RWPE2 (cell line): Measurements from ENCODE around the gene CNGA3.

Experiments
- ATAC-seq: fragments of 200-7000 bp; cut with Tn5 transposase; 3 replicates; pipeline ENCODE4 v1.9.1; 2021; ENCODE audit warnings: low read depth
- DNase-seq: peaks from one replicate; pipeline ENCODE4 v3.0.0-alpha.2; 2020; ENCODE audit warnings: low spot score
- H3K27ac ChIP-seq: fragments of 450-650 bp; 2 replicates; pipeline ENCODE4 v1.5.1; 2017; ENCODE audit warnings: mild to moderate bottlenecking; ENCODE audit not compliant: poor library complexity, severe bottlenecking
- H3K27me3 ChIP-seq: fragments of 250-450 bp; sonication (Bioruptor Pico); 2 replicates; pipeline ENCODE4 v1.5.1; 2021; ENCODE audit warnings: mild to moderate bottlenecking, moderate library complexity; ENCODE audit not compliant: insufficient read depth, poor library complexity, severe bottlenecking
- H3K36me3 ChIP-seq: fragments of 250-450 bp; sonication (Bioruptor Pico); 2 replicates; pipeline ENCODE4 v1.5.1; 2020; ENCODE audit warnings: low read depth, mild to moderate bottlenecking, moderate library complexity
- H3K4me1 ChIP-seq: fragments of 250-450 bp; sonication (Bioruptor Pico); 2 replicates; pipeline ENCODE4 v1.5.1; 2021; ENCODE audit warnings: mild to moderate bottlenecking, moderate library complexity; ENCODE audit not compliant: insufficient read depth, poor library complexity, severe bottlenecking
- H3K4me3 ChIP-seq: fragments of 250-450 bp; sonication (Bioruptor Pico); 2 replicates; pipeline ENCODE4 v1.5.1; 2021; ENCODE audit warnings: mild to moderate bottlenecking, moderate library complexity; ENCODE audit not compliant: severe bottlenecking
- H3K9me3 ChIP-seq: fragments of 250-450 bp; sonication (Bioruptor Pico); 2 replicates; pipeline ENCODE4 v1.5.1; 2021; ENCODE audit warnings: mild to moderate bottlenecking, moderate library complexity; ENCODE audit not compliant: severe bottlenecking
- TF ChIP-seq, protein P1 (sequence below): fragments of 450-650 bp; IDR thresholded peaks from one replicate; pipeline ENCODE4 v1.5.1; 2017; ENCODE audit warnings: mild to moderate bottlenecking, moderate library complexity; ENCODE audit not compliant: poor library complexity, severe bottlenecking

Gene CNGA3

DNA sequence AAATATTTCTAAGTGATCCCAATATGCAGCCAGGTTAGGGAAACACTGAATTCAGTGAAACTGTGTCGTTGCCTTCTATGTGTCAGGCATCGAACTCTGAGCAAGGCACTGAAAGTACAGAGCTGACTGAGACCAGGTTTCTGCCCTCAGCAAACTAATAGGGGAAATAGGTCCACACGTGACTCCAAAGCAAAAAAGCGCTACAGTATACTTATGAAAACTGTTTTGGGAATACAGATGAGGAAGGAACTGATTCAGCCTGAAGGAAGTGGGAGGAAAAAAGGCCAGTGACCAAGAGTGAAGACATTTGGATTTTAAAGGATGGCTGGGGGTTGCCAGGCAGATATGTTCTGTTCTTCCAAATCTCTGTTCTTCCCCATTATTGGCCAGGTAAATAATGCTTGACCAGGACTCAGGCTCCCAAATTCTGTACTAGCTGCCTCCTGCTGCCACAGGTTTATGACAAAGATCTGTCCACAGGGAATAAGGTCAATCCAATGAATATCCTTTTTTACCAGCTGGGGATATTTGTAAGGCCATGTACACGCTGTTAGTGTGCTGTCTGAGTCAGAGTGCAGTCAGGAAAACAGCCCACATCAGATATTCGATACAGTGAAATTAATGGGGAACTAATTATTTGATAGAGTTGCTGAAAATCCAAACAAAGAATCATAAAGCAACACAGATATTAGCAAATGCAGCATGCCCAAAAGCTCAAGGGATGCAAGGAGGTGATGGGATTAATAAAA lies 73.9 kb downstream of the CNGA3 start:
- H3K36me3 ChIP-seq = no peaks in the 10 kb centered on the region
- H3K27ac ChIP-seq = no peak overlapping the region
- no peaks in the 10 kb centered on the region for H3K27me3 ChIP-seq
- H3K4me1 ChIP-seq = no peaks in the 10 kb centered on the region
- ATAC-seq (no peak), DNase-seq (no peak)
- H3K4me3 ChIP-seq = no peak overlapping the region
- TF ChIP-seq, protein P1, sequence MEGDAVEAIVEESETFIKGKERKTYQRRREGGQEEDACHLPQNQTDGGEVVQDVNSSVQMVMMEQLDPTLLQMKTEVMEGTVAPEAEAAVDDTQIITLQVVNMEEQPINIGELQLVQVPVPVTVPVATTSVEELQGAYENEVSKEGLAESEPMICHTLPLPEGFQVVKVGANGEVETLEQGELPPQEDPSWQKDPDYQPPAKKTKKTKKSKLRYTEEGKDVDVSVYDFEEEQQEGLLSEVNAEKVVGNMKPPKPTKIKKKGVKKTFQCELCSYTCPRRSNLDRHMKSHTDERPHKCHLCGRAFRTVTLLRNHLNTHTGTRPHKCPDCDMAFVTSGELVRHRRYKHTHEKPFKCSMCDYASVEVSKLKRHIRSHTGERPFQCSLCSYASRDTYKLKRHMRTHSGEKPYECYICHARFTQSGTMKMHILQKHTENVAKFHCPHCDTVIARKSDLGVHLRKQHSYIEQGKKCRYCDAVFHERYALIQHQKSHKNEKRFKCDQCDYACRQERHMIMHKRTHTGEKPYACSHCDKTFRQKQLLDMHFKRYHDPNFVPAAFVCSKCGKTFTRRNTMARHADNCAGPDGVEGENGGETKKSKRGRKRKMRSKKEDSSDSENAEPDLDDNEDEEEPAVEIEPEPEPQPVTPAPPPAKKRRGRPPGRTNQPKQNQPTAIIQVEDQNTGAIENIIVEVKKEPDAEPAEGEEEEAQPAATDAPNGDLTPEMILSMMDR = no peak
- no peaks in the 10 kb centered on the region for H3K9me3 ChIP-seq

DNA sequence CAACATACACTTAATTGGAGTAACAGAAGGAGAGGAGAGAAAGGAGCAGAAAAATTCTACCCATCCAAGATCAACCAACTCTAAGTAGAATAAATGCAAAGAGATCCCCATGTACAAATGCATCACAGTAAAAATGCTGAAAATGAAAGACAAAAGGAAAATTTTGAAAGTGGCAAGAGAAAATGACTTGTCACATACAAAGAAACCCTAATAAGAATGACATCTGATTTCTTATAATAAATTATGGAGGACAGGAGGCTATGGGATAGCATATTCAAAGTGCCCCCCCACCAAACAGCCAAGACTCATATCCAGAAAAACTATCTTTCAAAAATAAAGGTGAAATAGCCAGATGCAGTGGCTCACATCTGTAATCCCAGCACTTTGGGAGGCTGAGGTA lies 76.2 kb downstream of the CNGA3 start:
- no peaks in the 10 kb centered on the region for H3K9me3 ChIP-seq
- TF ChIP-seq, protein P1 = no peak
- H3K36me3 ChIP-seq = no peaks in the 10 kb centered on the region
- no peak overlapping the region for H3K27ac ChIP-seq
- H3K4me1 ChIP-seq = no peaks in the 10 kb centered on the region
- no peaks in the 10 kb centered on the region for H3K27me3 ChIP-seq
- DNase-seq (no peak), ATAC-seq (no peak)
- no peak overlapping the region for H3K4me3 ChIP-seq

DNA sequence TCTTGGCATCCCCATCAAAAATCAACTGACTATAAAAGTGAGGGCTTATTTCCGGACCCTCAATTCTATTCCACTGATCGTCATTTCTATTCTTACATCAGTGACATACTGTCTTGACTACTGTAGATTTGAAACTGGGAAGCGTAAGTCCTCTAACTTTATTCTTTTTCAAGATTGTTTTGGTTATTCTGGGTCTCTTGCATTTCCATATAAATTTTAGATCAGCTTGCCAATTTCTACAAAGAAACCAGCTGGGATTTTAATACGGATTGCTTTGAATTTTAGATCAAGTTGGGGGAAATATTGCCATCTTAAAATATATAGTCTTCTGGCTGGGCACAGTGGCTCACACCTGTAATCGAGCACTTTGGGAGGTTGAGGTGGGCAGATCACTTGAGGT lies 80.5 kb downstream of the CNGA3 start:
- no peaks in the 10 kb centered on the region for H3K27me3 ChIP-seq
- TF ChIP-seq, protein P1 = no peak
- H3K9me3 ChIP-seq = peaks cover under 1% of the 10 kb centered on the region
- no peak overlapping the region for H3K4me3 ChIP-seq
- no peak overlapping the region for H3K27ac ChIP-seq
- no peaks in the 10 kb centered on the region for H3K36me3 ChIP-seq
- ATAC-seq = no peak
- H3K4me1 ChIP-seq = no peaks in the 10 kb centered on the region
- DNase-seq = no peak

DNA sequence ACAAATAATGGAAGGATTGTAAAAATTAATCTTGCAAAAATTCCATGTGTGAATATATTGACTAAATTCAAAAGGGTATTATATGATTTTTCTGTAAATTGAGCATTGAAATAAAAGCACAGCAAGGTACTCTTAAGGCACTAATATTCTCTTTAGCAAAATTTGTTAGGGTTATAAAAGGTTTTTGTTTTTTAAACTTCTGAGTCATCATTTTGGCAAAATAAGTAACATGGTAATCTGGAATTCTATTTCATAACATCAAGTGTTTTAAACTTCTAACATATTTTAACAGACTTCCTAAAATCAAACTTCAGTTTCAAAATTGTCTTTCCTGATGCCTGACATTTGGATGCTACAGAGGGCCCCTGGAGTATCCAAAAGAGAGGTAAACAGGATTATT lies 85.9 kb downstream of the CNGA3 start:
- Histone ChIP-seq H3K4me1 (no peaks in the 10 kb centered on the region), H3K27me3 (no peaks in the 10 kb centered on the region), H3K27ac (no peak overlapping the region), H3K4me3 (no peak overlapping the region), H3K36me3 (no peaks in the 10 kb centered on the region), H3K9me3 (peaks cover 10% of the 10 kb centered on the region)
- TF ChIP-seq, protein P1 = no peak
- ATAC-seq (no peak), DNase-seq (no peak)

DNA sequence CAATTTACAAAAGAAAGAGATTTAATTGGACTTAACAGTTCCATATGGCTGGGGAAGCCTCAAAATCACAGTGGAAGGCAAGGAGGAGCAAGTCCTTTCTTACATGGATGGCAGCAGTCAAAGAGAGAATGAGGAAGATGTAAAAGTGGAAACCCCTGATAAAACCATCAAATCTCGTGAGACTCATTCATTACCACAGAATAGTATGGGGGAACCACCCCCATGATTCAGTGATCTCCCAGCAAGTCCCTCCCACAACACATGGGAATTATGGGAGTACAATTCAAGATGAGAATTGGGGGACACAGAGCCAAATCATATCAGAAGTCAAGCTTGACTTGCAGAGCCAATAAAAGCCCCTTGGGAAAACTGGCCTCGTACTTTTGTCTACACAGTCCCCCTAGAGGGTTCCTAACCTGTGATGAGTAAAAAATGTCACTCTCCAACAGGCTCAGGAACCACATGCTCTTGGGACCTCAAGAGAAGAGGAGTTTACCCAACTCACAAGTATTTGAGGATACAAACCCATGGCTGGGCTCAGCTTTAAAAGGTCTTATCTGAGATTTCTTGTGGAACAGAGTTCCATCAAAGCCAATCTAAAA lies 87.2 kb downstream of the CNGA3 start:
- H3K27ac ChIP-seq = no peak overlapping the region
- no peak overlapping the region for H3K4me3 ChIP-seq
- peaks cover 10% of the 10 kb centered on the region for H3K9me3 ChIP-seq
- no peaks in the 10 kb centered on the region for H3K36me3 ChIP-seq
- no peak for ATAC-seq
- no peak for DNase-seq
- no peaks in the 10 kb centered on the region for H3K4me1 ChIP-seq
- H3K27me3 ChIP-seq = no peaks in the 10 kb centered on the region
- TF ChIP-seq, protein P1 = no peak
